ENCODE measurements around the gene YTHDF1.

The YTHDF1 gene

GRCh38 chr20:63216041-63216848 lies at the start of gene YTHDF1:
YTHDF1 (minus strand) TSS chr20:63216131; CDS start chr20:63215892, 239 bp downstream.
- H3K4me1 Mint-ChIP-seq (ENCODE audit: low read depth) = peaks cover 34% of the 10 kb centered on the region
- no peaks in the 10 kb centered on the region for H3K9me3 Mint-ChIP-seq
- no peaks in the 10 kb centered on the region for H3K27me3 Mint-ChIP-seq (ENCODE audit: low read depth)
- H3K4me3 Mint-ChIP-seq = peak within 1 kb of the TSS; percentile 92
- peaks cover 28% of the 10 kb centered on the region for H3K36me3 Mint-ChIP-seq (ENCODE audit: low read depth)
- peak within 1 kb of the TSS; percentile 87 for H3K27ac Mint-ChIP-seq

DNA sequence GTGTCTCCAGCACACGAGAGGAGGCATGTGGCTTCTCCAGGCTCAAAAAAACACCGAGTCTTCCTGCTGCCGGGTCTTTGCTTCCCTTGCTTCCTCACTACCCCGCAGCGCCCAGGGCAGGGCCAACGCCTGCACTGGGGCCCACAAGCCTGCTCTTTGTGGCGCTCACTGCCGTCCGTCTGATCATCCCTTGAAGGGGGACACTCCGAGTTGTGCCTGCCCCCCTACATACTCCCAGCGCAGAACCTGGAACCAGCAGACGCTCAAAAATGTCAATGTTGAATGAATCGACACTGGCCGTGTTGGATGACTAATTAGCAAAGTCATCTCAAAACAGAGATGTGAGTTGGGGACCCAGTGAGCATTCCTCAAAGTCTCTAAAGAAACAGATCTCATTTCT lies 48.6 kb upstream of the YTHDF1 start:
- Mint-ChIP-seq H3K27me3 (ENCODE audit: low read depth) (peaks cover 4% of the 10 kb centered on the region), H3K9me3 (no peaks in the 10 kb centered on the region)

GRCh38 chr20:63264000-63264399 lies 48.1 kb upstream of the YTHDF1 start:
- Mint-ChIP-seq H3K4me3 (no peak overlapping the region), H3K27ac (no peak overlapping the region), H3K4me1 (ENCODE audit: low read depth) (peaks cover 2% of the 10 kb centered on the region), H3K27me3 (ENCODE audit: low read depth) (peaks cover 4% of the 10 kb centered on the region), H3K36me3 (ENCODE audit: low read depth) (no peaks in the 10 kb centered on the region), H3K9me3 (no peaks in the 10 kb centered on the region)

More for the DNA sequence above, 48.6 kb upstream of the YTHDF1 start:
- no peak overlapping the region for H3K4me3 Mint-ChIP-seq
- no peaks in the 10 kb centered on the region for H3K36me3 Mint-ChIP-seq (ENCODE audit: low read depth)
- no peak overlapping the region for H3K27ac Mint-ChIP-seq
- peaks cover 2% of the 10 kb centered on the region for H3K4me1 Mint-ChIP-seq (ENCODE audit: low read depth)

- H3K27ac Mint-ChIP-seq = no peak overlapping the region
- no peaks in the 10 kb centered on the region for H3K36me3 Mint-ChIP-seq (ENCODE audit: low read depth)
- H3K4me1 Mint-ChIP-seq (ENCODE audit: low read depth) = peaks cover 2% of the 10 kb centered on the region
- peaks cover 4% of the 10 kb centered on the region for H3K27me3 Mint-ChIP-seq (ENCODE audit: low read depth)
- no peaks in the 10 kb centered on the region for H3K9me3 Mint-ChIP-seq
- H3K4me3 Mint-ChIP-seq = no peak overlapping the region
These were observed 46.9 kb upstream of the YTHDF1 start for GRCh38 chr20:63262836-63263235.

DNA sequence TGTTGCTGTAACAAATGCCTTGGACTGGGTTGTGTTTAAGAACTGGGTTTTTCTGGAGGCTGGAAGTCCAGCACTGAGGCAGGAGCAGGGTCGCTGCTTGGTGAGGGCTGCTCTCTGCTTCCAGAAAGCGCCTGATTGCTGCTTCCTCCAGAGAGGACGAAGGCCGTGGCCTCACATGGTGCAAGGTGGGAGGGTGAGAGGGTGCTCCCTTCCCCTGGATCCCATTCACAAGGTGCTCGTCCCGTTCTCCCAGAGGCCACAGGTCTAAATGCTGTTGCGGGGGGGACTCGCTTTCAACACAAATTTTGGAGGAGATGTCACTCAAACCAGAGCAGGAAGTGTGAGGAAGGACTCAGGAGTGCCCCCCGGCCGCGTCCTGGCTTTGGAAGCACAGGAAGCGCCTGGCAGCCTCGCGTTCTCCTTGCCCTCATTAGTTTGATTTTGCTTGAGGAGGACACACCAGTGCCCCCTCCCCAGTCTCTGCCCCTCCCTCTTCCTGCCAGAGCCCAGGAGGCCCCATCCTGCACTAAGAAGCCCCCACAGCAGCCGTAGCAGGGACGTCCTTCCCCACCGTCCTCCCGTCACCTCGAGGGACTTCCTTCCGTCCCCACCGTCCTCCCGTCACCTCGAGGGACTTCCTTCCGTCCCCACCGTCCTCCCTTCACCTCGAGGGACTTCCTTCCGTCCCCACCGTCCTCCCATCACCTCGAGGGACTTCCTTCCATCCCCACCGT lies 46.0 kb upstream of the YTHDF1 start:
- Mint-ChIP-seq H3K27me3 (ENCODE audit: low read depth) (peaks cover 6% of the 10 kb centered on the region), H3K4me1 (ENCODE audit: low read depth) (peaks cover 2% of the 10 kb centered on the region), H3K27ac (no peak overlapping the region), H3K36me3 (ENCODE audit: low read depth) (no peaks in the 10 kb centered on the region), H3K9me3 (no peaks in the 10 kb centered on the region), H3K4me3 (no peak overlapping the region)

GRCh38 chr20:63261060-63261794 lies 45.3 kb upstream of the YTHDF1 start:
- no peak overlapping the region for H3K4me3 Mint-ChIP-seq
- H3K36me3 Mint-ChIP-seq (ENCODE audit: low read depth) = no peaks in the 10 kb centered on the region
- H3K27ac Mint-ChIP-seq = no peak overlapping the region
- no peaks in the 10 kb centered on the region for H3K9me3 Mint-ChIP-seq
- peaks cover 2% of the 10 kb centered on the region for H3K4me1 Mint-ChIP-seq (ENCODE audit: low read depth)
- peaks cover 8% of the 10 kb centered on the region for H3K27me3 Mint-ChIP-seq (ENCODE audit: low read depth)

DNA sequence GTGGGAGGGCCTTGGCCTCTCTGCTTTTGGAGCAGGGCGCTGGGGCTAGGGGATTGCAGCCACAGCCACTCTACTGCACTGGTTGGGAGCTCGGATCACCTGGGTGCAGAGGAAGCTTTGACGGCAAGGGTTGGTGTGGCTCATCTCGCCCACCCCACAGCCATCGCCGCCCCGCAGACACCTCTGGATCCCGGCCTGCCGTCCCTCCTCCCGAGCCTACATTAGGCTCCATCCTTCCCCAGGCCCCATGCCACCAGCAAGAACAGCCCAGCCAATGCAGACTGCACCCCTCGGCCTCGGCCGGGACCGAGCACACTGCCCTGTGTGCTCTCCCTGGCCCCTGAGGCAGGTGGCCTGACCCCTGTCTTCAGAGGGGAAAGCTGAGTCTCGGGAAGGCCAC lies 44.6 kb upstream of the YTHDF1 start:
- Mint-ChIP-seq H3K36me3 (ENCODE audit: low read depth) (no peaks in the 10 kb centered on the region), H3K4me3 (no peak overlapping the region), H3K9me3 (no peaks in the 10 kb centered on the region), H3K27ac (no peak overlapping the region), H3K27me3 (ENCODE audit: low read depth) (peaks cover 14% of the 10 kb centered on the region), H3K4me1 (ENCODE audit: low read depth) (peaks cover 2% of the 10 kb centered on the region)

DNA sequence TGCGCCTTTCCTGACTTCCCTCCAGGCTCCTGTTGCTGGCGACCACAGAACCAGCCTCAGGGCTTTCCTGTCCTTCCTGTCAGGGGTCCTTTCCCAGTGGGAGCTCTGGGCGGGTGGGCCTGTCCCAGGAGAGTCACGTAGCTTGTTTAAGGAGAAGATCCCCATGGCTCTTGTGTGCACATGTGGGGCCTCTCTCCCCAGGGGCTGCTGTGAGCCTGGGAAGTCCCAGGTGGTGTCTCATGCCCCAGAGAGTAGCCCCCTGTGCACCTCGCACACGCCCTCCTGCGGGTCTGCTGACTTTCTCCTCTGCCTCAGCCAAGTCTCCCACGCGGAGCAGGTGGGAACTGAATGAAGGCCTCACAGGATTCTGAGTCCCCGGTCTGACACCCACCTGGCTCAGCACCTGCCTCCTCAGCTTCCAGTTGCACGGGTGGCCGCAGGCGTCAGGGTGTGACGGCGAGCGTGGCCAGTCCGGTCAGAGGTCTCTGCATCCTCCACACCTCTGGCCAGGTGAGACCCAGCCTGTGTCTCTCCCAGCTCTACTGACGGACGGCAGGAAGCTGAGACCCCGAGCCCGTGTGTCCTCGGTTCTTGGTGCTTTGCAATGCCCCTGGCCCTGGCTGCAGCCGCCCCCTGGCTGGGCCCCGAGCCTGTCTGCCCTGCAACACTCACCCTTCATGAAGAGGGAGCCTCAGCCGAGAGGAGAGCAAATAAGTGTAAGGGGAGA lies 44.0 kb upstream of the YTHDF1 start:
- Mint-ChIP-seq H3K27ac (no peak overlapping the region), H3K27me3 (ENCODE audit: low read depth) (peaks cover 20% of the 10 kb centered on the region), H3K9me3 (no peaks in the 10 kb centered on the region), H3K4me1 (ENCODE audit: low read depth) (peaks cover 2% of the 10 kb centered on the region), H3K4me3 (no peak overlapping the region), H3K36me3 (ENCODE audit: low read depth) (no peaks in the 10 kb centered on the region)

DNA sequence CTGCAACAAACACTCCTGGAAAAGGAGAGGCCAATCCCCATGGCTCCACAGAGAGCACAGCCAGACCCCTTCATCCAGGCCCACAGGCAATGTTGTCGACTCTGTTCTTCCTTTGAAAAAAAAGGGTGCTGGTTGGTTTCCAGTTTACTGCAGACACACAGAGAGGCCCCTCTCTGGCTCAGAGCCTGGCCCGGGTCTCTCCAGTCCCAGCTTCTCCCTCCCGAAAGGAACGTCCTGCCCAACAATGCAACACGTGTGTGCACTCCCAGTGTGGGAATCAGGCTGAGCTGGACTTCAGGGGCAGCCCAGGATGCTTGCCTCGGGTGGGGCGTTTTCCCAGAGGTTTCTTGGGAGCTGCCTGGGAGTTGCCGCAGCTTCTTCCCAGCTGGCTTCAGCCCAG lies 42.9 kb upstream of the YTHDF1 start:
- H3K4me3 Mint-ChIP-seq = no peak overlapping the region
- no peaks in the 10 kb centered on the region for H3K36me3 Mint-ChIP-seq (ENCODE audit: low read depth)
- H3K27me3 Mint-ChIP-seq (ENCODE audit: low read depth) = peaks cover 20% of the 10 kb centered on the region
- H3K27ac Mint-ChIP-seq = no peak overlapping the region
- peaks cover 2% of the 10 kb centered on the region for H3K4me1 Mint-ChIP-seq (ENCODE audit: low read depth)
- no peaks in the 10 kb centered on the region for H3K9me3 Mint-ChIP-seq

DNA sequence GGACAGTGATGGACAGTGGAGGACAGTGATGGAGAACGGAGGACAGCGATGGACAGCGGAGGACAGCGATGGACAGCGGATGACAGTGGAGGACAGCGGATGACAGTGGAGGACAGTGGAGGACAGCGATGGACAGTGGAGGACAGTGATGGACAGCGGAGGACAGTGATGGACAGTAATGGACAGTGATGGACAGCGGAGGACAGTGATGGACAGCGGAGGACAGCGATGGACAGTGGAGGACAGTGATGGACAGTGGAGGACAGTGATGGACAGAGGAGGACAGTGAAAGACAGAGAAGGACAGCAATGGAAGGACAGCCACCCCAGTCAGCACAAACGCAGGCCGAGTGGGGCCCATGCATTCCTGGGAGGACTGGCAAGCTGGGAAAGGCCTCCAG lies 41.7 kb upstream of the YTHDF1 start:
- Mint-ChIP-seq H3K27ac (no peak overlapping the region), H3K4me3 (no peak overlapping the region), H3K9me3 (no peaks in the 10 kb centered on the region), H3K36me3 (ENCODE audit: low read depth) (no peaks in the 10 kb centered on the region), H3K4me1 (ENCODE audit: low read depth) (peaks cover 2% of the 10 kb centered on the region), H3K27me3 (ENCODE audit: low read depth) (peaks cover 26% of the 10 kb centered on the region)

DNA sequence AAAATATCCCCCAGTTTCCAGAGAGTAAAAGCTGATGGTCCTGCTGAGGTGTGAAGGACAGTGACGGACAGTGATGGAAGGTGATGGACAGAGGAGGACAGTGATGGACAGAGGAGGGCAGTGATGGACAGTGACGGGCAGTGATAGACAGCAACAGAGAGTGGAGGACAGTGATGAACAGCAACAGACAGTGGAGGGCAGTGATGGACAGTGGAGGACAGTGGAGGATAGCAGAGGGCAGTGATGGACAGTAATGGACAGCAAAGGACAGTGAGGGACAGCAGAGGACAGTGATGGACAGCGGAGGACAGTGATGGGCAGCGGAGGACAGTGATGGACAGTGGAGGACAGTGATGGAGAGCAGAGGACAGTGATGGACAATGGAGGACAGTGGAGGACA lies 41.0 kb upstream of the YTHDF1 start:
- no peaks in the 10 kb centered on the region for H3K4me1 Mint-ChIP-seq (ENCODE audit: low read depth)
- H3K9me3 Mint-ChIP-seq = no peaks in the 10 kb centered on the region
- H3K4me3 Mint-ChIP-seq = no peak overlapping the region
- no peaks in the 10 kb centered on the region for H3K36me3 Mint-ChIP-seq (ENCODE audit: low read depth)
- H3K27me3 Mint-ChIP-seq (ENCODE audit: low read depth) = peaks cover 31% of the 10 kb centered on the region
- no peak overlapping the region for H3K27ac Mint-ChIP-seq

- H3K4me3 Mint-ChIP-seq = no peak overlapping the region
- no peaks in the 10 kb centered on the region for H3K4me1 Mint-ChIP-seq (ENCODE audit: low read depth)
- peaks cover 31% of the 10 kb centered on the region for H3K27me3 Mint-ChIP-seq (ENCODE audit: low read depth)
These were observed 40.2 kb upstream of the YTHDF1 start for GRCh38 chr20:63255931-63256704.

DNA sequence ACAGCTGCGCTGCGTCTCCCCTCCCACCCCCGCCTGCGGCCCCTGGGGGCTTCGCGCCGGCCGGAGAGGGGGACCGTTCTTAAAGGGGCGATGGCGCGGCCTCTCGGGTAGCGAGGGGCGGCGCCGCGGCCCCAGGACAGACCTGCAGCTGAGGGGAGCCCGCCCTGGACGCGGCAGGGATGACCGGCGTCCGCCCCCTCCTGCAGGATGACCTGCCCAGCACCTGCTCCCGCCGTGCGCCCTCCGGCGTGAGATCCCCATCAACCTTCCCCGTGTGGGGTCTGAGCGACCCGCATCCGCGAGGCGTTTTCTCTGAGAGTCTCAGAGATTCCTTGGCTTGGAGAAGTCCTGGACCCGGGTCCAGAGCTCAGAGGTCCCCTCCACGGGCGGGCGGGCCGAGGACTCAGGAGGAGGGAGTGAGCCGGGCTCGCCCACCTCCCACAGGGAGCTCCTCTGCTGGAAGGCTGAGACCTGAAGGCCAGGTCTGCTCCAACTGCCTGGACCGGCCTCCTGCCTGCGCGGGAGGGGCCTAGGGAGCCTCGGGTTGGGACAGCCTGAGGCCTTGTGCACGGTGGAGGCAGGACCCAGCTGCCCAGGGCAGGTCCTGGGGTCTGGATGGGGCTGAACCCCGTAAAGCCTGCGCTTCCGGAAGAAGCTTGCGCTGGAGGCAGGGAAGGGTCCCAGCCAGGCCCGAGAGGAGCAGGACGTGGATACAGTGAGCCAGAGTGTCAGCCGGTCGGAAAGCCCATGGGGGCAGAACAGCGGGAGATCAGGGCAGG lies 38.9 kb upstream of the YTHDF1 start:
- Mint-ChIP-seq H3K9me3 (no peaks in the 10 kb centered on the region), H3K4me3 (no peak overlapping the region), H3K27ac (no peak overlapping the region), H3K27me3 (ENCODE audit: low read depth) (peaks cover 35% of the 10 kb centered on the region), H3K36me3 (ENCODE audit: low read depth) (no peaks in the 10 kb centered on the region), H3K4me1 (ENCODE audit: low read depth) (no peaks in the 10 kb centered on the region)

More at GRCh38 chr20:63255931-63256704, 40.2 kb upstream of the YTHDF1 start:
- H3K9me3 Mint-ChIP-seq = no peaks in the 10 kb centered on the region
- no peaks in the 10 kb centered on the region for H3K36me3 Mint-ChIP-seq (ENCODE audit: low read depth)
- no peak overlapping the region for H3K27ac Mint-ChIP-seq
